ENCODE data around the gene DPP4.

- TF ChIP-seq CTCF (conservative IDR thresholded peaks at IDR 0.05; ENCODE audit: low read depth, low read length), result no peak
- TF ChIP-seq MAFK (IDR thresholded peaks at IDR 0.05; ENCODE audit: low read depth, low read length), result no peak
- TF ChIP-seq MAZ (IDR thresholded peaks at IDR 0.05; ENCODE audit: borderline replicate concordance, low read depth, low read length), result no peak
- TF ChIP-seq RFX5 (IDR thresholded peaks at IDR 0.05; ENCODE audit: low read depth, low read length), result no peak
- no peak for TF ChIP-seq CEBPB (IDR thresholded peaks at IDR 0.05; ENCODE audit: low read depth, low read length)
- TF ChIP-seq RCOR1 (IDR thresholded peaks at IDR 0.05; ENCODE audit: insufficient replicate concordance, low read length), result no peak
- no peak for TF ChIP-seq RAD21 (IDR thresholded peaks at IDR 0.05; ENCODE audit: low read length)
- no peak for TF ChIP-seq MXI1 (IDR thresholded peaks at IDR 0.05; ENCODE audit: borderline replicate concordance, low read depth, low read length)
- TF ChIP-seq BHLHE40 (IDR thresholded peaks at IDR 0.05; ENCODE audit: low read depth, low read length), result no peak
- no peak for TF ChIP-seq POLR2A (IDR thresholded peaks at IDR 0.05; ENCODE audit: low read depth, low read length)
- TF ChIP-seq, protein P1, sequence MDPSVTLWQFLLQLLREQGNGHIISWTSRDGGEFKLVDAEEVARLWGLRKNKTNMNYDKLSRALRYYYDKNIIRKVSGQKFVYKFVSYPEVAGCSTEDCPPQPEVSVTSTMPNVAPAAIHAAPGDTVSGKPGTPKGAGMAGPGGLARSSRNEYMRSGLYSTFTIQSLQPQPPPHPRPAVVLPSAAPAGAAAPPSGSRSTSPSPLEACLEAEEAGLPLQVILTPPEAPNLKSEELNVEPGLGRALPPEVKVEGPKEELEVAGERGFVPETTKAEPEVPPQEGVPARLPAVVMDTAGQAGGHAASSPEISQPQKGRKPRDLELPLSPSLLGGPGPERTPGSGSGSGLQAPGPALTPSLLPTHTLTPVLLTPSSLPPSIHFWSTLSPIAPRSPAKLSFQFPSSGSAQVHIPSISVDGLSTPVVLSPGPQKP (IDR thresholded peaks at IDR 0.05; ENCODE audit: borderline replicate concordance, low read depth, low read length), result no peak
- TF ChIP-seq FOS (IDR thresholded peaks at IDR 0.05; ENCODE audit: low read depth, low read length), result no peak
- no peak for TF ChIP-seq SMC3 (IDR thresholded peaks at IDR 0.05; ENCODE audit: low read depth, low read length)
These were observed 8.2 kb downstream of the DPP4 start for GRCh38 chr2:162065767-162066166.
